Lung (tissue), 12 donors: ENCODE results near the gene GPR55. TPM values are rescaled to one million over a fixed set of nuclear protein-coding genes. Genes with fewer than 3 reads are reported as not detected.

Experiments used
- ATAC-seq: fragments of 200-7000 bp; cut with Tn5 transposase; one replicate; pipeline ENCODE4 v1.9.1; 2020; ENCODE audit warnings: moderate number of reproducible peaks; ENCODE audit not compliant: insufficient read depth, low FRiP score
- DNase-seq, 3 donors: peaks; one replicate each; pipeline ENCODE4 v3.0.0-alpha.2; 2013 to 2017
- H3K27ac ChIP-seq, 2 donors: one replicate each; pipeline ENCODE4 v1.5.1; 2013; ENCODE audit warnings: mild to moderate bottlenecking in 2 of 2, moderate library complexity in 2 of 2, control low read depth in 1 of 2, inconsistent platforms in 1 of 2, low read depth in 1 of 2, low read length in 1 of 2
- H3K27me3 ChIP-seq, 3 donors: one replicate each; pipeline ENCODE4 v1.5.1; 2013; ENCODE audit warnings: low read length in 2 of 3; ENCODE audit not compliant: control insufficient read depth in 3 of 3, insufficient read depth in 3 of 3
- H3K36me3 ChIP-seq, 4 donors: one replicate each; pipeline ENCODE4 v1.5.1; 2013; ENCODE audit warnings: low read length in 4 of 4, mild to moderate bottlenecking in 1 of 4, moderate library complexity in 1 of 4; ENCODE audit not compliant: control insufficient read depth in 4 of 4, insufficient read depth in 4 of 4
- H3K4me1 ChIP-seq, 5 donors: one replicate each; pipeline ENCODE4 v1.5.1; 2013; ENCODE audit warnings: low read length in 5 of 5, mild to moderate bottlenecking in 2 of 5, moderate library complexity in 1 of 5; ENCODE audit not compliant: control insufficient read depth in 5 of 5, insufficient read depth in 5 of 5
- H3K4me3 ChIP-seq: one replicate; pipeline ENCODE4 v1.5.1; 2013; ENCODE audit warnings: mild to moderate bottlenecking, control low read depth, moderate library complexity
- H3K9ac ChIP-seq, 2 donors: one replicate each; pipeline ENCODE4 v1.5.1; 2013; ENCODE audit warnings: low read length in 2 of 2, control low read depth in 1 of 2; ENCODE audit not compliant: insufficient read depth in 1 of 2
- H3K9me3 ChIP-seq, 4 donors: one replicate each; pipeline ENCODE4 v1.5.1; 2013; ENCODE audit warnings: low read length in 3 of 4, mild to moderate bottlenecking in 1 of 4, moderate library complexity in 1 of 4; ENCODE audit not compliant: control insufficient read depth in 4 of 4, insufficient read depth in 3 of 4
- CTCF ChIP-seq: IDR thresholded peaks from 2 replicates; pipeline ENCODE4 v1.5.1; 2012; ENCODE audit warnings: mild to moderate bottlenecking; ENCODE audit errors: control extremely low read depth, extremely low read depth
- WGBS, 2 donors: extraction: QIAGEN DNeasy Blood & Tissue Kit; methylation state at CpG; one replicate each; pipeline ENCODE4 v1.1.7; 2013; 5-methylcytosine and 5-hydroxymethylcytosine counted together
- polyA plus RNA-seq, 2 donors: library from polyadenylated mRNA; stranded (reverse); fragments of 200-250 nt; gene quantifications; one replicate each; pipeline ENCODE4 v1.2.1, GENCODE V29; 2013
- total RNA-seq, 2 donors: library from RNA; depleted of rRNA in 1 of 2; stranded (reverse); fragments of >200 nt in 1 of 2; gene quantifications; one replicate each; pipeline ENCODE4 v1.2.1, GENCODE V29; 2014 to 2021
- donor health status: control.
- donor health status: control.
- donor health status: Bipolar disorder and iron deficiency.
- donor health status: healthy.
- donor health status: DM: yes; HTN: yes; CAD: no.

GPR55 gene
- total and polyA plus RNA-seq, 4 donors: 0.18 to 0.58 (median 0.29) TPM

GRCh38 chr2:230920167-230920566 lies 4.9 kb downstream of the GPR55 start:
- Histone ChIP-seq H3K27me3 (peaks cover 0 to 3% (median 0%) of the 10 kb centered on the region in 3 donors), H3K27ac (no peak overlapping the region), H3K9me3 (no peaks in the 10 kb centered on the region), H3K9ac (no peak overlapping the region), H3K4me3 (no peak overlapping the region), H3K36me3 (no peaks in the 10 kb centered on the region), H3K4me1 (no peaks in the 10 kb centered on the region)
- WGBS, 2 donors: 70 to 80% methylated on average over 2 of the region's 2 CpGs
- DNase-seq (no peak), ATAC-seq (no peak)
- TF ChIP-seq CTCF: no peak

DNA sequence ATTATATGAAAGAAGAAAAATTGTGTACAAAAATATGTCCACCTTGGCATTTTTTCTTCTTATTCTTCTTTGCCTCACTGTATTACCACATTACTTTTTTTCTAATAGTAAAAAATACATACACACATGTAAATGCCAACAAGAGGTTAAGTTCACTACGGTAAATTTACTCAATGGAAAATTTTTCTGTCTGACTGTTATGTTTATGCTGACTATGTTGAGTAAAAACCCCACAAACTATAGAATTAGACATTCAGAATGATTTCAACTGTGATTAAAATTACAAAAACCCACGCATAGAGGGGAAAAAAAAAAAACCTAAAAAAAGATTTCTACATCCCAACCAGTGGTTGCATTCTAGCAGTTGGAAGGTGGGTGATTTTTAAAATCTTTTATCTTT lies 5.4 kb downstream of the GPR55 start:
- 77 to 82% methylated on average over 2 of the region's 2 CpGs for WGBS, 2 donors
- no peak for TF ChIP-seq CTCF
- Histone ChIP-seq H3K27me3 (peaks cover 0 to 3% (median 0%) of the 10 kb centered on the region in 3 donors), H3K9me3 (no peaks in the 10 kb centered on the region), H3K4me3 (no peak overlapping the region), H3K36me3 (no peaks in the 10 kb centered on the region), H3K4me1 (no peaks in the 10 kb centered on the region), H3K27ac (no peak overlapping the region), H3K9ac (no peak overlapping the region)
- no peak for DNase-seq
- ATAC-seq: no peak

DNA sequence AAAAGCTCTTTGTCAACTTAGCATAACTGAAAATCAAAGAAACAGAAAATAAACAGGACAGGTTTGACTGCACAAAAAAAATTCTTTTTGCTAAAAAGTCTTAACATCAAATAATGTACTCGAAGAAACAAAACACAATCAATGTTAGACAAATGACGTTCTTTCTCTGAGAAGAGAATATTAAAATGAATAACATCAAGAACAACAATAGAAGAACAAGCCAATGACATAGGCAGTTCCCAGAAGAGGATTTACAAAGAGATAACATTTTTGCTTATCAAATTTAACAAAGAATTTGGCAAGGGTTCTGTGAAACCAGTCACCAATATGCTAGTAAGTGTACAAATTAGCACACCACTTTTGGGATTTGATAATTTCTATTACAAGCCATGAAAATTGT lies 5.8 kb downstream of the GPR55 start:
- no peak for TF ChIP-seq CTCF
- H3K4me3 ChIP-seq: no peak overlapping the region
- ATAC-seq (no peak), DNase-seq (no peak)
- H3K9me3 ChIP-seq: no peaks in the 10 kb centered on the region
- peaks cover 0 to 3% (median 0%) of the 10 kb centered on the region in 3 donors for H3K27me3 ChIP-seq
- H3K4me1 ChIP-seq: no peaks in the 10 kb centered on the region
- H3K36me3 ChIP-seq: no peaks in the 10 kb centered on the region
- H3K9ac ChIP-seq: no peak overlapping the region
- 73 to 90% methylated on average over 2 of the region's 2 CpGs for WGBS, 2 donors
- H3K27ac ChIP-seq: no peak overlapping the region

- ATAC-seq: no peak
- Histone ChIP-seq H3K27ac (no peak overlapping the region), H3K9ac (no peak overlapping the region), H3K4me3 (no peak overlapping the region), H3K36me3 (no peaks in the 10 kb centered on the region), H3K4me1 (no peaks in the 10 kb centered on the region), H3K27me3 (peaks cover 0 to 3% (median 2%) of the 10 kb centered on the region in 3 donors), H3K9me3 (peaks cover 0 to 2% (median 0%) of the 10 kb centered on the region in 4 donors)
- WGBS, 2 donors: 87 to 95% methylated on average over 7 of the region's 7 CpGs
- TF ChIP-seq CTCF: no peak
- DNase-seq: no peak
These were observed 8.8 kb downstream of the GPR55 start for GRCh38 chr2:230916218-230916617.
